Measurements from ENCODE around the gene ZNF675.
A peak's percentile ranks its signal among the peaks of the same experiment; 100 is the strongest.
"Not testable (repeated sequence)": the region's sequence is repeated elsewhere in the genome, so short reads cannot be mapped to it uniquely, and the experiment has no call there.

The ZNF675 gene

GRCh38 chr19:23686621-23687423 lies at the start of gene ZNF675:
Gene ZNF675 (minus strand): TSS chr19:23687212. CDS start chr19:23687033, 179 bp downstream.
- peak; percentile 83 for DNase-seq

GRCh38 chr19:23730729-23731465 lies 43.9 kb upstream of the ZNF675 start:
- not testable (repeated sequence) for DNase-seq

DNA sequence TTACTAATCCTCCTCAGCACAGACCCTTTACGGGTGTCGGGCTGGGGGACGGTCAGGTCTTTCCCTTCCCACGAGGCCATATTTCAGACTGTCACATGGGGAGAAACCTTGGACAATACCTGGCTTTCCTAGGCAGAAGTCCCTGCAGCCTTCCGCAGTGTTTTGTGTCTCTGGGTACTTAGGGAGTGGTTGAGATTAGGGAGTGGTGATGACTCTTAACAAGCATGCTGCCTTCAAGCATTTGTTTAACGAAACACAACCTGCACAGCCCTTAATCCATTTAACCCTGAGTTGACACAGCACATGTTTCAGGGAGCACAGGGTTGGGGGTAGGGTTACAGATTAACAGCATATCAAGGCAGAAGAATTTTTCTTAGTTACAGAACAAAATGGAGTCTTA lies 37.1 kb upstream of the ZNF675 start:
- DNase-seq = not testable (repeated sequence)

DNA sequence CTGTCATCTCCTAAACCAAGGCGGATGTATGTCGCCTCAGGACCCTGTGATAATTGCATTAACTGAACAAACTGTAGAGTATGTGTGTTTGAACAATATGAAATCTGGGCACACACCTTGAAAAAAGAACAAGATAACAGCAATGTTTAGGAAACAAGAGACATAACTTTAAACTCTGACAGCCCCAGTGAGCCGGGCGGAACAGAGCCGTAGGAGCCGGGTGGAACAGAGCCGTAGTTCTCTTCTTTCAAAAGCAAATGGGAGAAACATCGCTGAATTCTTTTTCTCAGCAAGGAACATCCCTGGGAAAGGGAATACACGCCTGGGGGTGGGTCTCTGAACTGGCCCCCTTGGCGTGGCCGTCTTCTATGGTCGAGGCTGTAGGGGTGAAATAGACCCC lies 31.8 kb upstream of the ZNF675 start:
- DNase-seq = no peak

- DNase-seq = no peak
These were observed 29.8 kb upstream of the ZNF675 start for GRCh38 chr19:23716792-23717191.

DNA sequence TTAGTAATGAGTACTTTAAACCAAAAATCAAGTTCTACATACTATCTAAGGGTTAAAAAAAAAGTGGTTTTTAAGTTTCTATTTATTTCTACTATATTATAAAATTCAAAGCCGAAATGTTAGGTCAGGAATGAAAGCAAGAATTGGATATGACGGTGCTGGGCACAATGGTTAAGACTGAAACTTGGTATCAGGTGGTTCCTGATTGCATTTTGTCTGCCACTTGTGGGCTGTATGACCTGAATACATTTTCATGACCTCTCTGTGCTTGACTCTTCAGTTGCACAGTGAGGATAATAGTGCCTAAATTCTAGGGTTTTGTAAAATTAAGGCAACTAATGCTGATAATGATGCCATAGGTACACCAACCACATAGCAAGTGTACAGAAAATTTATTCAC lies 22.3 kb upstream of the ZNF675 start:
- no peak for DNase-seq

DNA sequence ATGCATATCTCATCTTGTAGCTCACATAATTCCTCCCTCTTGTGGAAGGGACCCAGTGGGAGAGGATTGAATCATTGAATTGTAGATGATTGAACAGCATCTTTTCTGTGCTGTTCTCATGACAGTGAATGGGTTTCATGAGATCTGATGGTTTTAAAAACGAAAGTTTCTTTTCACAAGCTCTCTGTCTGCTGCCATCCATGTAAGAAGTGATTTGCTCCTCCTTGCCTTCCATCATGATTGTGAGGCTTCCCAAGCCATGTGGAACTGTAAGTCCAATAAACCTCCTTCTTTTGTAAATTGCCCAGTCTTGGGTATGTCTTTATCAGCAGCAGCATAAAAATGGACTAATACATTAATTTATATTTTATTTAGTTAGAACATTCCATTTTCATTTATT lies 19.6 kb upstream of the ZNF675 start:
- DNase-seq = no peak

DNA sequence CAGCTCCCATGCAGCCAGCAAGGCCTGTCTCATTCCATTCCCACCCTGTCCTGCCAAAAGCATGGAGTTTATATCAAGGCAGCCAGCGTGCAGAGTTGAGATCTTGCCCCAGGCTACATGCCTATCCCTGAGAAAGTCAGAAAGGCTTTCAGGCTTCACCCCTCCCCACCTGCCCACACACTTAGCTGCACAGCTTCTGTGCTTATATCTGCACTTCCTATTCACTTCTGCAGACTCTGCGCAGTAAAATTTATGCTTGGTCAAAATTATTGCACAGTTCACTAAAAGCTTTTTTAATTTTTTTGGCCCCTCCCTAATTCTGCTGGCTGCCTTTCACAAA lies 12.5 kb upstream of the ZNF675 start:
- no peak for DNase-seq

GRCh38 chr19:23698711-23699520 lies 11.9 kb upstream of the ZNF675 start:
- no peak for DNase-seq

- DNase-seq = not testable (repeated sequence)
These were observed 5.9 kb upstream of the ZNF675 start for GRCh38 chr19:23692937-23693336.

GRCh38 chr19:23673132-23673531 lies 13.9 kb downstream of the ZNF675 start:
- no peak for DNase-seq

DNA sequence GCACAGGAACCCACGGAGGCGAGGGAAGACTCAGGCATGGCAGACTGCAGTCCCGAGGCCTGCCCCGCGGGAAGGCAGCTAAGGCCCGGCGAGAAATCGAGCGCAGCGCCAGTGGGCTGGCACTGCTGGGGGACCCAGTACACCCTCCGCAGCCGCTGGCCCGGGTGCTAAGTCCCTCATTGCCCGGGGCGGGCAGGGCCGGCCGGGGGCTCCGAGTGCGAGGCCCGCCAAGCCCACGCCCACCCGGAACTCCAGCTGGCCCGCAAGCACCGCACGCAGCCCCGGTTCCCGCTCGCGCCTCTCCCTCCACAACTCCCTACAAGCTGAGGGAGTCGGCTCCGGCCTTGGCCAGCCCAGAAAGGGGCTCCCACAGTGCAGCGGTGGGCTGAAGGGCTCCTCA lies 18.4 kb downstream of the ZNF675 start:
- not testable (repeated sequence) for DNase-seq

DNA sequence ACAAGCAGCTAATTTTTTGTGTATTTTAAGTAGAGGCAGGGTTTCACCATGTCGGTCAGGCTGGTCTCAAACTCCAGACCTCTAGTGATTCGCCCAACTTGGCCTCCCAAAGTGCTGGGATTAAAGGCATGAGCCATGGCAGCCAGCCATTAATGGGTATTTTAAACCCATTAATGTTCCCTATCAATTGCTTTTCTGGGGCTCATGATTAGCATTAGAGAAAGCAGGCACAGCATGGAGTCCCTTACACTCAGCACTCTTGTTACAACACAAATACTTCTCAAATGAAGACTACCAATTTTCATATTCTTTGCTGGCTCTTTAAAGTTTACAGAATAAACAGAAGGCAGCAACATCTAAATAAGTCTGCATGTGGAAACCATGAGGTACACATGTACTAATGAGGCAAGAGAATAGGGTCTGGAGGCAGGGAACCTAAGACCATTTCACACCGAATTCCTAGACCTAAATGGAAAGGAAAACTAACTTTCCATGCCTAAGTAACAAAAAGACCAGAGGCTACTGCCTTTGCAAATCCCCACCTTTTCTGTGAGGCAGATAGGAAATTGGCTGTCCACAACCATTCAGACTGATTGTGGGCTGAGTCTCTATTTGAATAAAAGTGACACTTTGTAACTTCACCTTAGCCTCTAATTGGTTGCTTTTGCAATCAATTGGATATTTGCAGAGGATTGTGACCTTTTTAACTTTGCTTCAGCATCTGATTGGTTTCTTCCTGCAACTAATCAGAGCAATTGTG lies 21.2 kb downstream of the ZNF675 start:
- DNase-seq = no peak

DNA sequence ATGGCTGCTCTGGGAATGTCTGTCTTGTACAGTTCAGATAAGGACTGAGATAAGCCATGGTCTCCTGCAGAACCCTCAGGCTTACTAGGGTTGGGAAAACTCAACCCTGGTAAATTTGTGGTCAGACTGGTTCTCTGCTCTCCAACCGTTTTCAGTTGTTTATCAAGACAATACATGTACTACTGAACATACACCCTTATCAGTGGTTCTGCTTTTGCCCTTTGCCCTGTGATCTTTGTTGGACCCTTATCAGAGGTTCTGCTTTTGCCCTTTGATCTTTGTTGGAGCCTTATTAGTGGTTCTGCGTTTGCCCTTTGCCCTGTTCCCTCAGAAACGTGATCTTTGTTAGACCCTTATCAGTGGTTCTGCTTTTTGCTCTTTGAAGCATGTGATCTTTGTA lies 37.2 kb downstream of the ZNF675 start:
- DNase-seq = not testable (repeated sequence)

Data from NCI-H1092 (cell line).